SK-N-SH treated with all-trans-retinoic acid at 6 μM for 48 hours (cell line): ENCODE results near the gene CDKN2A.

Experiments
- ARNTL ChIP-seq: fragments of 450-650 bp; formaldehyde crosslinking; IDR thresholded peaks from 2 replicates; pipeline ENCODE4 v1.5.0; 2020; ENCODE audit warnings: low read depth, mild to moderate bottlenecking, moderate library complexity, borderline replicate concordance
- RARB ChIP-seq: fragments of 250-450 bp; sonication (Bioruptor Pico); IDR thresholded peaks from 2 replicates; pipeline ENCODE4 v1.8.0; 2021; ENCODE audit warnings: mild to moderate bottlenecking, moderate library complexity
- ZC3H10 ChIP-seq: fragments of 250-450 bp; sonication (Bioruptor Pico); IDR thresholded peaks from 2 replicates; pipeline ENCODE4 v1.5.1; 2021; ENCODE audit warnings: mild to moderate bottlenecking, moderate library complexity
- ZFP3 ChIP-seq: fragments of 250-450 bp; sonication (Bioruptor Pico); IDR thresholded peaks from 2 replicates; pipeline ENCODE4 v1.5.0; 2020; ENCODE audit warnings: mild to moderate bottlenecking, moderate library complexity
- ZNF70 ChIP-seq: fragments of 450-650 bp; formaldehyde crosslinking; IDR thresholded peaks from 2 replicates; pipeline ENCODE4 v1.5.0; 2020; ENCODE audit warnings: mild to moderate bottlenecking, moderate library complexity
- TF ChIP-seq, protein P1 (sequence below): fragments of 250-450 bp; sonication (Bioruptor Pico); IDR thresholded peaks from 2 replicates; pipeline ENCODE4 v1.5.1; 2020; ENCODE audit warnings: low read depth, mild to moderate bottlenecking, moderate library complexity
- TF ChIP-seq, protein P2 (sequence below): fragments of 250-450 bp; sonication (Bioruptor Pico); IDR thresholded peaks from 2 replicates; pipeline ENCODE4 v1.5.0; 2020; ENCODE audit warnings: mild to moderate bottlenecking, moderate library complexity

DNA sequence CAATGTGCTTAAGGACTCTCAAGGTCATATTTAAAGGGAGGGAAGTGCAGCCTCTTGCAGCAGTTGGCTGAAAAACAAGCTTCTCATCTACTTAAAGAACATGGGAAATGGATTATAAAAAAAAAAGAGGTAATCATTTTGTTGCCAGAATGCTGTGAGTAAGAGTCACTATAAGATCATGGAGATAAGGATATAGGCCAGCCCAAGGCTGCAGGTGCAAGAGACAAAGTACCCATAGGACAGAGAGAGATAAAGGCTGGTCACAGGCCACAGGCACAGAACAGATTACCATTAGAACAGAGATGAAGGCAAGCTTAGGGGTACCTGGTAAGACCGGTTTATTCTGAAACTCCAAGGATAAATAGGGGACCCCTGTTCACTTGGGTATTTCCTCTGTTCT, 70.5 kb downstream of the CDKN2A start:
- TF ChIP-seq ZNF70 (no peak), ZFP3 (CRISPR knock-in tag) (no peak), RARB (CRISPR knock-in tag) (no peak), ARNTL (CRISPR knock-in tag) (no peak), ZC3H10 (CRISPR knock-in tag) (no peak)
- TF ChIP-seq, protein P1, sequence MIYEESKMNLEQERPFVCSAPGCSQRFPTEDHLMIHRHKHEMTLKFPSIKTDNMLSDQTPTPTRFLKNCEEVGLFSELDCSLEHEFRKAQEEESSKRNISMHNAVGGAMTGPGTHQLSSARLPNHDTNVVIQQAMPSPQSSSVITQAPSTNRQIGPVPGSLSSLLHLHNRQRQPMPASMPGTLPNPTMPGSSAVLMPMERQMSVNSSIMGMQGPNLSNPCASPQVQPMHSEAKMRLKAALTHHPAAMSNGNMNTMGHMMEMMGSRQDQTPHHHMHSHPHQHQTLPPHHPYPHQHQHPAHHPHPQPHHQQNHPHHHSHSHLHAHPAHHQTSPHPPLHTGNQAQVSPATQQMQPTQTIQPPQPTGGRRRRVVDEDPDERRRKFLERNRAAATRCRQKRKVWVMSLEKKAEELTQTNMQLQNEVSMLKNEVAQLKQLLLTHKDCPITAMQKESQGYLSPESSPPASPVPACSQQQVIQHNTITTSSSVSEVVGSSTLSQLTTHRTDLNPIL (CRISPR knock-in tag), result no peak
- TF ChIP-seq, protein P2, sequence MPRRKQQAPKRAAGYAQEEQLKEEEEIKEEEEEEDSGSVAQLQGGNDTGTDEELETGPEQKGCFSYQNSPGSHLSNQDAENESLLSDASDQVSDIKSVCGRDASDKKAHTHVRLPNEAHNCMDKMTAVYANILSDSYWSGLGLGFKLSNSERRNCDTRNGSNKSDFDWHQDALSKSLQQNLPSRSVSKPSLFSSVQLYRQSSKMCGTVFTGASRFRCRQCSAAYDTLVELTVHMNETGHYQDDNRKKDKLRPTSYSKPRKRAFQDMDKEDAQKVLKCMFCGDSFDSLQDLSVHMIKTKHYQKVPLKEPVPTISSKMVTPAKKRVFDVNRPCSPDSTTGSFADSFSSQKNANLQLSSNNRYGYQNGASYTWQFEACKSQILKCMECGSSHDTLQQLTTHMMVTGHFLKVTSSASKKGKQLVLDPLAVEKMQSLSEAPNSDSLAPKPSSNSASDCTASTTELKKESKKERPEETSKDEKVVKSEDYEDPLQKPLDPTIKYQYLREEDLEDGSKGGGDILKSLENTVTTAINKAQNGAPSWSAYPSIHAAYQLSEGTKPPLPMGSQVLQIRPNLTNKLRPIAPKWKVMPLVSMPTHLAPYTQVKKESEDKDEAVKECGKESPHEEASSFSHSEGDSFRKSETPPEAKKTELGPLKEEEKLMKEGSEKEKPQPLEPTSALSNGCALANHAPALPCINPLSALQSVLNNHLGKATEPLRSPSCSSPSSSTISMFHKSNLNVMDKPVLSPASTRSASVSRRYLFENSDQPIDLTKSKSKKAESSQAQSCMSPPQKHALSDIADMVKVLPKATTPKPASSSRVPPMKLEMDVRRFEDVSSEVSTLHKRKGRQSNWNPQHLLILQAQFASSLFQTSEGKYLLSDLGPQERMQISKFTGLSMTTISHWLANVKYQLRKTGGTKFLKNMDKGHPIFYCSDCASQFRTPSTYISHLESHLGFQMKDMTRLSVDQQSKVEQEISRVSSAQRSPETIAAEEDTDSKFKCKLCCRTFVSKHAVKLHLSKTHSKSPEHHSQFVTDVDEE (CRISPR knock-in tag), result no peak
